Activated T-helper 1 cell treated with anti-CD3 and anti-CD28 coated beads, Interleukin-2, amount 50 U/mL, for 16 hours (primary cell): ENCODE data around the gene UVRAG.
"Not testable (repeated sequence)": the region's sequence is repeated elsewhere in the genome, so short reads cannot be mapped to it uniquely, and the experiment has no call there.

Experiments used
- DNase-seq, 2 donors: peaks; one replicate each; pipeline ENCODE4 v3.0.0-alpha.2; 2020; ENCODE audit warnings: low read depth in 1 of 2, low spot score in 1 of 2

UVRAG gene

GRCh38 chr11:75946531-75947530, 131.8 kb downstream of the UVRAG start:
- DNase-seq: no peak

DNA sequence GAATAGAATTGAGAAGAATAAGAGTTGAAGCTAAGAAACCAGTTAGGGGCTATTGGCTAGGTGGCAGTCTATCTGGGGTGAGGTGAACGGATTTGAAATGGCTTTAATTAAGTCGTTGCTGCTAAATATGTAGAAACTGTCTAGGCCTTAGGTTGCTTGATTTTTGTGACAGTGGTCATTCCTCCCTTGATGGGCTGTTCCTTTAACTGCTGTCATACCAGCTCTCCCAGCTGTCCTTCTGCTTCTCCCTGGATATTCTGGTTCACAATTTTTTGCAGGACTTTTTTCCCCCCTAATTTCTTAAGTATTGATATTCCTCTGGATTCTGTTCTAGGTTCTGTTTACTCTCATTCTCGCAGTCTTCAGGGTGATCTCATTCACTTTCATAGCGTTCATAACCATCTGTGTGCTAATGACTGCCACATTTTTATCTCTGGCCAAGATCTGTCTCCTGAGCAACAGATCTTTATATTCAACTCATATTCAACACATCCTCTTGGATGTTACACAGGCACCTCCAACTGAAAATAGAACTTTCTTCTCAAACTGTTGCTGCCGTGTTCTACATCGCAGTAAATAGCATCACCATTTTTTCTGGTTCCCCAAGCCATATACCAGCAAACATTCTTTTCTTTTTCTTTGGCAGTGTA, 134.1 kb downstream of the UVRAG start:
- no peak for DNase-seq

DNA sequence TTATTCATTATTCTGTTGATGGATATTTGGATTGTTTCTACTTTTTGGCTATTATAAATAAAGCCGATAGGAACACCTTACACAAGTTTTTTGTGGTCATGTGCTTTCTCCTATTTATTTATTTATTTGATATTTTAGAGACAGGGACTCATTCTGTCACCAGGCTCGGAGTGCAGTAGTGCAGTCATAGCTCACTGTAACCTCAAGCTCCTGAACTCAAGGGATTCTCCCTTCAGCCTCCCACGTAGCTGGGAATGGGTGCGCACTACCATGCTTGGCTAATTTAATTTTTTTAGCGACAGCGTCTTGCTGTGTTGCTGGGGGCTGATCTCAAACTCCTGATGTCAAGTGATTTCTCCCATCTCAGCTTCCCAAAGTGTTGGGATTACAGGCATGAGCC, 135.1 kb downstream of the UVRAG start:
- no peak for DNase-seq

DNA sequence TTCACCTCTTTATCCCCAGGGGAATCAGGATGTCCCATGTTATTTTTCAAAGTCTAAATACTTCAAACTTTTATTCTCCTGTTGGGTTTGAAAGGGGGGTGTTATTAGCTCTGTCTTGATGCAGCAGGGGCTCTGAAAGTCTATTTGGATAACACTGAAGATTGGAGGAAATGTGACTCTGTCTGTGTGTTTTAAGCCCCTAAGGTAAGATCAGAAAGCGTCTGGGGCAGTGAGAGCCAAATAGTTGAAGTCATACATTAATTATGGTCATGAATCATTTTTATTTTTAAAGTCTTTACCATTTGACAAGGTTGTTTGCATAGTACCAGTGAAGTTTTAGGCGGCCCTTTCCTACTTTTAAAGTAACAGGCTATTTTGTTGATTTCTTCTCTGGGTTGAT, 139.0 kb downstream of the UVRAG start:
- no peak for DNase-seq

DNA sequence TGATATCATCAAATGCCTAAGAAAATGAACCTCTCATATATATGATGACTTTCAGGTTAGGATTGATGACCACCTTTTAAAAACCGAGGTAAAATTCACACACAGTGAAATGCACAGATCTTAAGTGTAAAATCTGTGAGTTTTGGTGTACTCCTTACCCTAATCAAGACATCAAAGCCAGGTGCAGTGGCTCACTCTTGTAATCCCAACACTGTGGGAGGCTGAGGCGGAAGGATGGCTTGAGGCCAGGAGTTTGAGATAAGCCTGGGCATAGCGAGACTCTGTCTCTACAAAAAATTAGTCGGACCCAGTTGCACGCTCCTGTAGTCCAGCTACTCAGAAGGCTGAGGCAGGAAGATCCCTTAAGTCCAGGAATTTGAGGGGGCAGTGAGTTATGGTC, 140.4 kb downstream of the UVRAG start:
- DNase-seq: no peak

GRCh38 chr11:75959540-75959939, 144.5 kb downstream of the UVRAG start:
- DNase-seq: no peak

DNA sequence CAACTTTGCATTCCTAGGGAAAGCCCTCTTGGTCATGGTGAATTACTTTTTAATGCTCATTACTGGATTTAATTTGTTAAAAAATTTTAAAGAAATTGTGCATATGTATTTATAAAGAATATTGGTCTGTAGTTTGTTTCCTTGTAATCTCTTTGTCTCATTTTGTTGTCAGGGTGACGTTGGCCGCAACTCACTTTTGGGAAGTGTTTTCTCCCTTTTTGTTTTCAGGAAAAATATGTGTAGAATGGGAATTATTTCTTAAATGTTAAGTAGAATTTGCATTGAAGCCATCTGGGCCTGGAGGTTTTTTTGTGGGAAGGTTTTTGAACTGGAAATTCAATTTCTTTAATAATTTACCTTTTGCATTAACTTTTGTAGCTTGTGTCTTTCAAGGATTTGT, 149.1 kb downstream of the UVRAG start:
- DNase-seq: no peak

- DNase-seq: no peak
Observed at GRCh38 chr11:75966537-75967287, 151.7 kb downstream of the UVRAG start.

DNA sequence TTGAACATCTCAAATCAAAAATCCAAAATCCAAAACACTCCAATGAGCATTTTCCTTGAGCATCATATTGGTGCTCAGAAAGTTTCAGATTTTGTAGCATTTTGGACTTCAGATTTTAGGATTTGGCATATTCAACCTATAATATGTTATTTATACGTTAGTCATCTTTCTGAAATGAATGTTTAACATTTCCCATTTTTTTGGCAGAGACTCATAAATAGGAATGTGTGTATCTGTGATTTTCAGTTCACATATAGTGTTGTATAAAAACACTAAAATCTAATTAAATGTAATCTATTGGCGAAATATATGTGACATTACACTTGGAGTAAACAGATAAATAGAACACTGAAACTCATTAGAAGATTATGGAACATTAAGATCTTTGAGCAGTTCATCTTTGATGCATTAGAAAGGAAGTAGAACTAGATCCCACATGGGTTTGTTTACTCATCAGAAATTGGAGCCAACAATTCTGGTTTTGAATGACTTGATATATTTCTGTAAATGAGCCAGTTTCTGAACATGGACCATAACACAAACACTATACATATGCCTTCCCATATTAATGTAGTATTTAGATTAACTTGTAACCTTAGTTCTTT, 153.1 kb downstream of the UVRAG start:
- no peak for DNase-seq

DNA sequence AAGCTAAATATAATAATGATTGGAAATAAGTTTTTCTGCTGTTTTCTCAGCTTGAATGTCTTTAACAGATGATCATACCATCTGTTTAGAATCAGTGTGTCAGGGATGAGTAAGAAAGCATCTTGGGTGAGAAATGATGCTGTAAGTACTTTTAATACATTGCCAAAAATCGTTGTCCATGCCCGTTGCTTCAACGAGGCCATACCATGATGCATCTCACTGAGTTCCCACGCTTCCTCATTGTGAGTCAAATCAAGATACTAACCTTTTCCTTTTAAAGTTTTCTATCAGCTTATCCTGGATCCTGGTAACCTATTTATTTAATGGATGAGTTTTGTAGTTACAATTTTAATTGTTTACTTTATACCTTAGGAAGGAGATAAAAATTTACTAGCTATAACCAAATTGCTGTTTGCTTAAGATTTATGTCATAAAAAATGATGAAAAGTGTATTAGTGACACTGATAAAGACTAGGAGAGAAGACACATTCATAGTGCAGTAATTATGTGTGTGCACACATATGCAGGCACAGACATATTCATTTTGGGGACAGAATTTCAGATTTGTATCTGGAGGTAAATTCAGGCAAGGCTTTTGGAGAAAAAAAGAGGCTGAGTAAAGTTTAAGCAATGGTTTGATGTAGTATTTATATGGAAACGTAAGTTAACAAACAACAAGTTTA, 154.8 kb downstream of the UVRAG start:
- DNase-seq: no peak

- DNase-seq: not testable (repeated sequence)
Observed at GRCh38 chr11:75973710-75974109, 158.7 kb downstream of the UVRAG start.

- not testable (repeated sequence) for DNase-seq
Observed at GRCh38 chr11:75979075-75979474, 164.1 kb downstream of the UVRAG start.

GRCh38 chr11:75979479-75980027, 164.5 kb downstream of the UVRAG start:
- not testable (repeated sequence) for DNase-seq

GRCh38 chr11:75980031-75980430, 165.0 kb downstream of the UVRAG start:
- no peak for DNase-seq

GRCh38 chr11:75981546-75981945, 166.5 kb downstream of the UVRAG start:
- DNase-seq: no peak

- no peak for DNase-seq
Observed at GRCh38 chr11:75982309-75982708, 167.3 kb downstream of the UVRAG start.

GRCh38 chr11:75986966-75987365, 172.0 kb downstream of the UVRAG start:
- no peak for DNase-seq

DNA sequence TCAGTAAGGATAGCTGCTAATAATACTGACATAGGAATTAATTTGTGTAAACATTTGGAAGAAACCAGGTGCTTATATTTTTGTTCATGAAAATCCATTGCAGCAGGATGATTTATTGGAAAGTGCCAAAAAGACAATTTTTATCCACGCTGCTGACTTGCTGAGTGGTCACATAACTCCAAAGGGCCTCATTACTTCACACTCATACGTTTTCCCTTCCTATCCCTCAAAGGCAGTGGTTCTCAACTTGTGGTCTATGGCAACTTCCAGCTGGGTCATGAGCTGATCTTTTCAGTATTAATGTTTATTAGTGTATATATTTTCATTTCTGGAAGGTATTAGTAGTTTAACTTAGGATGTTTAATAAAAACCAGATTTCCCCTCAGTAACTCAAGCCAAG, 178.1 kb downstream of the UVRAG start:
- DNase-seq: no peak

DNA sequence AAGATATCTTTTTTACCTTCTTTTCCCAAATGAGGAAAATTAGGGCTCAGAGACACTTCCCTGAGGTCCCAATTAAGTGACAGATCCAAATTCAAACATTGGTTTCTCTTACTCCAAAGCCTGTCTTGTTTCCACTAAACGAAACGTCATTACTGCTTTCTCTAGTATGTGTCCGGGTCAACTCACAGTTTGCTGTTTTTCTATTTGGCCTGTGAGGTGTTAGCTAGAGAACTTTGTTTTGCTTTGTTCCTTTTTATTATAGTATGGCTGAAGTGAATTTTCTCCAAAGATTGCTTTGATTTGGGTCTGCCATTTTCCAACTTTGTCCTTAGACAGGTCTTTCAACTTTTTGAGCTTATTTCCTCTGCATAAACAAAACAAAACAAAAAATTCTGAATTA, 179.6 kb downstream of the UVRAG start:
- DNase-seq: no peak
